Measurements from ENCODE around the gene ZNF784. TPM values are rescaled to one million over a fixed set of nuclear protein-coding genes. Genes with fewer than 3 reads are reported as not detected.
A peak's percentile ranks its signal among the peaks of the same experiment; 100 is the strongest.

ZNF784 gene
- total and polyA plus RNA-seq, 12 donors: 3.5 to 16.3 (median 9.5) TPM

- H3K4me3 ChIP-seq: no peak overlapping the region
- intact Hi-C loops (cut with DNase I): no loop called here
- peaks cover 40 to 53% of the 10 kb centered on the region in 2 donors for H3K4me1 ChIP-seq (replicated peaks in 1 of 2)
- WGBS, 4 donors: 87 to 91% (median 88%) methylated on average over 11 to 28 of the region's 28 CpGs
- H3K36me3 ChIP-seq (replicated peaks in 1 of 2): peaks cover 0 to 14% of the 10 kb centered on the region in 2 donors
- H3K27me3 ChIP-seq: no peaks in the 10 kb centered on the region
- no peak for TF ChIP-seq CTCF (IDR thresholded peaks at IDR 0.05)
- no peak for TF ChIP-seq POLR2A (IDR thresholded peaks at IDR 0.05)
- H3K9me3 ChIP-seq (replicated peaks in 1 of 3): no peaks in the 10 kb centered on the region
- no peak for DNase-seq
- no peak overlapping the region for H3K27ac ChIP-seq
Observed at GRCh38 chr19:55644842-55645511, 20.6 kb upstream of the ZNF784 start.

GRCh38 chr19:55644191-55644833 is 19.9 kb upstream of the ZNF784 start:
- H3K27me3 ChIP-seq: no peaks in the 10 kb centered on the region
- H3K36me3 ChIP-seq (replicated peaks in 1 of 2): peaks cover 0 to 14% of the 10 kb centered on the region in 2 donors
- H3K4me1 ChIP-seq (replicated peaks in 1 of 2): peaks cover 41 to 54% of the 10 kb centered on the region in 2 donors
- peak overlapping the region in 4 of 5 donors; percentile 88 to 94 (median 90) for H3K27ac ChIP-seq
- intact Hi-C loops (cut with DNase I): no loop called here
- 39 to 53% (median 47%) methylated on average over 12 of the region's 12 CpGs for WGBS, 4 donors
- H3K9me3 ChIP-seq (replicated peaks in 1 of 3): no peaks in the 10 kb centered on the region
- H3K4me3 ChIP-seq: peak overlapping the region in 3 of 4 donors; percentile 68 to 91 (median 81)
- DNase-seq: no peak
- TF ChIP-seq POLR2A (IDR thresholded peaks at IDR 0.05): no peak

- H3K4me1 ChIP-seq (replicated peaks in 1 of 2): peaks cover 37 to 50% of the 10 kb centered on the region in 2 donors
Observed at GRCh38 chr19:55643887-55644176, 19.5 kb upstream of the ZNF784 start.

GRCh38 chr19:55643003-55643886 is 18.9 kb upstream of the ZNF784 start, which contains the start of gene ZNF581:
TSS of gene ZNF581 (plus strand) at chr19:55643649. CDS start at chr19:55644572, 923 bp downstream.
- Histone ChIP-seq H3K4me3 (peak within 1 kb of the TSS in 3 of 4 donors; percentile 68 to 91 (median 81)), H3K9me3 (replicated peaks in 1 of 3) (no peaks in the 10 kb centered on the region), H3K36me3 (replicated peaks in 1 of 2) (peaks cover 0 to 14% of the 10 kb centered on the region in 2 donors), H3K27me3 (no peaks in the 10 kb centered on the region), H3K4me1 (replicated peaks in 1 of 2) (peaks cover 31 to 50% of the 10 kb centered on the region in 2 donors), H3K27ac (peak within 1 kb of the TSS in 4 of 5 donors; percentile 88 to 94 (median 90))
- intact Hi-C loops (cut with DNase I): no loop called here
- 1 to 2% (median 2%) methylated on average over 18 to 56 of the region's 56 CpGs for WGBS, 4 donors
- TF ChIP-seq CTCF (IDR thresholded peaks at IDR 0.05) (no peak), POLR2A (IDR thresholded peaks at IDR 0.05) (no peak)
- peak; percentile 66 to 89 (median 81) for DNase-seq

More at GRCh38 chr19:55643887-55644176, 19.5 kb upstream of the ZNF784 start:
- TF ChIP-seq POLR2A (IDR thresholded peaks at IDR 0.05) (no peak), CTCF (IDR thresholded peaks at IDR 0.05) (no peak)
- no peaks in the 10 kb centered on the region for H3K27me3 ChIP-seq
- H3K36me3 ChIP-seq (replicated peaks in 1 of 2): peaks cover 0 to 14% of the 10 kb centered on the region in 2 donors
- peak overlapping the region in 4 of 5 donors; percentile 88 to 94 (median 90) for H3K27ac ChIP-seq
- peak overlapping the region in 3 of 4 donors; percentile 68 to 91 (median 81) for H3K4me3 ChIP-seq
- 0 to 2% (median 0%) methylated on average over 10 to 15 of the region's 15 CpGs for WGBS, 4 donors
- DNase-seq: peak in 2 of 7 donors; percentile 16 to 43
- intact Hi-C loops (cut with DNase I): no loop called here
- H3K9me3 ChIP-seq (replicated peaks in 1 of 3): no peaks in the 10 kb centered on the region
